Thyroid gland (tissue), 4 donors: ENCODE data around the gene PLXNB1.

Experiments
- CTCF ChIP-seq, 6 experiments: fragments of 200-600 bp in 3 of 6; fragments of 450-650 bp in 3 of 6; sonication (generic) in 3 of 6; IDR thresholded peaks; one replicate each; pipeline ENCODE4 v1.5.1; 2016 to 2019; ENCODE audit warnings: antibody characterized with exemption in 6 of 6, mild to moderate bottlenecking in 2 of 6, inconsistent platforms in 1 of 6, moderate library complexity in 1 of 6
- POLR2A ChIP-seq, 2 donors: fragments of 450-650 bp; IDR thresholded peaks; one replicate each; pipeline ENCODE4 v1.6.1; 2017; ENCODE audit warnings: antibody characterized with exemption in 2 of 2, mild to moderate bottlenecking in 2 of 2, moderate library complexity in 1 of 2

- TF ChIP-seq POLR2A (IDR thresholded peaks at IDR 0.05), result no peak
- TF ChIP-seq CTCF (IDR thresholded peaks at IDR 0.05), result no peak
Observed at GRCh38 chr3:48446043-48446424, 16.1 kb upstream of the PLXNB1 start.
